Measurements from ENCODE around the gene TMED5. TPM values are rescaled to one million over a fixed set of nuclear protein-coding genes. Genes with fewer than 3 reads are reported as not detected.
"Not testable (repeated sequence)": the region's sequence is repeated elsewhere in the genome, so short reads cannot be mapped to it uniquely, and the experiment has no call there.

Gene TMED5
- total RNA-seq, 1 donor from 2014 or later: 46.5 TPM

DNA sequence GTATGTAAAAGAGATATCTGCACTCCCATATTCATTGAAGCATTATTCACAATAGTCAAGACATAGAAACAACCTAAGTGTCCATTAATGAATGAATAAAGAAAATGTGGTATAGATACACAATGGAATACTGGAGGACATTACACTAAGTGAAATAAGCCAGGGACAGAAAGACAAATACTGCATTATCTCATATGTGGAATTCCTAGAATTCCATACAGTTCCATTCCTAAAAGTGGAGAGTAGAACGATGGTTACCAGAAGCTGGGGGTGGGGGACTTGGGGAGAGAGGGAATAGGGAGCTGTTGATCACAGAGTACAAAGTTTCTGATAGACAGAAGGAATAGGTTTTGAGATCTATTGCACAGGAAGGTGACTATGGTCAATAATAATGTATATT lies 7.4 kb downstream of the TMED5 start:
- DNase-seq (ENCODE audit: low spot score): no peak

DNA sequence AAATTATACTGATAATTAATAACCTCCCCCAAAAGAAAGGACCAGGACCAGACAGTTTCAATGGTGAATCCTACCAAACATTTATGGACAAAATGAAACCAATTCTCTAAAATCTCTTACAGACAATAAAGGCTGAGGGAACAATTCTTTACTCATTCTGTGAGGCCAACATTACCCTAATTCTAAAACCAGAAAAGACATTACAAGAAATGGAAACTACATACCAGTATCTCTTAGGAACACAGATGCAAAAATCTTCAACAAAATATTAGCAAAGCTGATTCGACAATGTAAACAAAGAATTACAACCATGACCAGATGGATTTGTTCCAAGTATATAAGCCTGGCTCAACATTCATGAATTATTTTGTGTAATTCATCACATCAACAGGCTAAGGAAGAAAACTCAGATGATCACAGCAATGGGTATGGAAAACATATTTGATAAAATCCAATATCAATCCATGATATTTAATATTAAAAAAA lies 8.6 kb downstream of the TMED5 start:
- no peak for DNase-seq (ENCODE audit: low spot score)

DNA sequence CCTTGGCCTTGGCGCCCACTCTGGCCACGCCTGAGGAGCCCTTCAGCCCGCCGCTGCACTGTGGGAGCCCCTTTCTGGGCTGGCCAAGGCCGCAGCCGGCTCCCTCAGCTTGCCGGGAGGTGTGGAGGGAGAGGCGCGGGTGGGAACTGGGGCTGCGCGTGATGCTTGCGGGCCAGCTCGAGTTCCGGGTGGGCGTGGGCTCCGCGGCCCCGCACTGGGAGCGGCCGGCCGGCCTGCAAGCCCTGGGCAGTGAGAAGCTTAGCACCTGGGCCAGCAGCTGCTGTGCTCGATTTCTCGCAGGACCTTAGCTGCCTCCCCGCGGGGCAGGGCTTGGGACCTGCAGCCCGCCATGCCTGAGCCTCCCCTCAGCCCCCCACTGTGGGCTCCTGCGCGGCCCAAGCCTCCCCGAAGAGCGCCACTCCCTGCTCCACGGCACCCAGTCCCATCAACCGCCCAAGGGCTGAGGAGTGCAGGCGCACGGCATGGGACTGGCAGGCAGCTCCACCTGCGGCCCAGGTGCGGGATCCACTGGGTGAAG lies 10.0 kb downstream of the TMED5 start:
- not testable (repeated sequence) for DNase-seq (ENCODE audit: low spot score)

DNA sequence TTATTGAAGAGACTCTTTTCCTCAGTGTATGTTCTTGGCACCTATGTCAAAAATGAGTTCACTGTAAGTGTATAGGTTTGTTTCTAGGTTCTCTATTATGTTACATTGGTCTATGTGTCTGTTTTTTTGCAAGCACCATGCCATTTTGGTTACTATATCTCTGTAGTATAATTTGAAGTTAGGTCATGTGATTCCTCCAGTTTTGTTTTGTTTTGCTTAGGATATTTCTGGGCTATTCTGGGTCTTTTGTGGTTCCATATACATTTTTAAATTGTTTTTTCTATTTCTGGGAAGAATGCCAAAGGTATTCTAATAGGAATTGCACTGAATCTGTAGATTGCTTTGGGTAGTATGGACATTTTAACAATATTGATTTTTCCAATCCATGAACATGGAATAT lies 13.2 kb downstream of the TMED5 start:
- no peak for DNase-seq (ENCODE audit: low spot score)

DNA sequence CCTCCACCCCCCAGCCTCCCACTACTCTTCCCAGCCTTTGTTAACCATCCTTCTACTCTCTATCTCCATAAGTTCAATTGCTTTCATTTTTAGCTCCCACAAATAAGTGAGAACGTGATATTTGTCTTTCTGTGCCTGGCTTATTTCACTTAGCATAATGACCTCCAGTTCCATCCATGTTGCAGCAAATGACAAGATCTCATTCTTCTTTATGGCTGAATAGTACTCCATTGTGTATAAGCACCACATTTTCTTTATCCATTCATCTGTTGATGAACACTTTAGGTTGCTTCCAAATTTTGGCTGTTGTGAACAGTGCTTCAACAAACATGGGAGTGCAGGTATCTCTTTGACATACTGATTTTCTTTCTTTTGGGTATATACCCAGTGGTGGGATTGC lies 14.3 kb downstream of the TMED5 start:
- DNase-seq (ENCODE audit: low spot score): not testable (repeated sequence)

DNA sequence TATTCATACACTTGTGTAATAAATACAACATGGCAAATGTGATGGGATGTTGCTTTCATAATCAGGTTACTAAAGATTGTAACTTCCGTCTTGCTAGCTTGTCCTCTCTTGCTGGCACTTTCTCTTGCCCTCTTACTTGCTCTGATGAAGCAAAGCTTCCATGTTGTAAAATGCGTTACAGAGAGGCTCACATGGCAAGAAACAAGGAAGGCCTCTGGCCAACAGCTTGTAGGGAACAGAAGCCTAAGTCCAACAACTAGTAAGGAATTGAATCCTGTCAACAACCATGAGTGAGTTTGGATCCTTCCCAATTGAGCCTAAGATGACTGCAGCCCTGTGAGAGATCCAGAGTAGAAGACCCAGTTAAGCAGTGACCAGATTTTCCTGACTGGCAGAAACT lies 15.4 kb downstream of the TMED5 start:
- DNase-seq (ENCODE audit: low spot score): no peak

DNA sequence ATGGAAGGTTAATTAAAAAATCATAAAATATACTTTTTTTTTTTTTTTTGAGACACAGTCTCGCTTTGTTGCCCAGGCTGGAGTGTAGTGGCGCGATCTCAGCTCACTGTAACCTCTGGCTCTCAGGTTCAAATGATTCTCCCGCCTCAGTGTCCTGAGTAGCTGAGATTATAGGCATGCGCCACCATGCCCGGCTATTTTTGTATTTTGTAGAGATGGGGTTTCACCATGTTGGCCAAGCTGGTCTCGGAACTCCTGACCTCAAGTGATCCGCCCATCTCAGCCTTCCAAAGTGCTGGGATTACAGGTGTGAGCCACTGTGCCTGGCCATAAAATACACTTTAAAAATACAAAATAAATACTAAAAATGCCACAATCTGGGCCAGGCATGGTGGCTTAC lies 16.9 kb downstream of the TMED5 start:
- DNase-seq (ENCODE audit: low spot score): not testable (repeated sequence)

DNA sequence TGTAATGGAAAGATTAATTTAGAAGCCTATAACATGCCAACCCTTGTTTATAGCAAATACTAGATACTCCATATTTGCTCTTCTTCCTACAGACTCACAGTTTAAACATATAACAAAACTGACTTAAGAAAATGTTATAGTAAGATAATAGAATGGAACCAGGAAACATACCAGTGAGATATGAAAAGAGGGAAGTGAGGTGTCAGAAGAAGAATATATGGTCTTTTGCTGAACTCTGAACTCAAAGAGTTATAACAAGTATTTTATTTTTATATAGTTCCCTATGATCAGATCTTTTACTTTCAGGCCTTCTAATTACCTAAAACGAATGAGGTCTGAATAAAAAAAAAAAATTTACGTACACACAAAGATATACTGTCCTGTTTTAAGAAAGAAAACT lies 20.9 kb downstream of the TMED5 start:
- no peak for DNase-seq (ENCODE audit: low spot score)

DNA sequence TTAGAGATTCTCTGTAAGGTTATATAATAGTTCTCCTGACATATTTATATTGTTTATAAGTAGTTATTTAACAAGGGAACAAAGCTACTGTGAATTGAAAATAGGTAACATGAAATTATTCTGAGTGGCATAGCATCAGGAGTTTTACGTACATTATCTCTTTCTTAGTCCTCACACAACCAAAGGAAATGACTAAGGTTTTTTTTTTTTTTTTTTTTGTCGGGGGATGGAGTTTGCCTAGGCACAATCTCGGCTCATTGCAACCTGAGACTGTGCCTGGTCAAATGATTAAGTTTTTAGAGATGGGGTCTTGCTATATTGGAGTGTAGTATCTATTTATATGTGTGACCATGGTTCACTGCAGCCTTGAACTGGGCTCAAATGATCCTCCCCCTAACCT lies 24.9 kb downstream of the TMED5 start:
- no peak for DNase-seq (ENCODE audit: low spot score)

DNA sequence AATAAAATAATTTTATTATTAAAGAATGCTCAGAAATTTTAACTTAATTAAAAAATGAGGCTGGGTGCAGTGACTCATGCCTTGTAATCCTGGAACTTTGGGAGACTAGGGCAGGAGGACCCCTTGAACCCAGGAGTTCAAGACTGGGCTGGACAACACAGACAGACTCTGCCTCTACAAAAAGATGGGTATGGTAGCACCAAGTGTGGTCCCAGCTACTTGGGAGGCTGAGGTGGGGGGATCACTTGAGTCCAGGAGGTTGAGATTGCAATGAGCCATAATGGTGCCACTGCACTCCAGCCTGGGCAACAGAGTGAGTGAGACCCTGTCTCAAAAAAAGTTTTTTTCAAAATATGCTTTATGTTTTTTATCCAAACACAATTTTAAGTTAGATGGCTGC lies 25.3 kb downstream of the TMED5 start:
- no peak for DNase-seq (ENCODE audit: low spot score)

DNA sequence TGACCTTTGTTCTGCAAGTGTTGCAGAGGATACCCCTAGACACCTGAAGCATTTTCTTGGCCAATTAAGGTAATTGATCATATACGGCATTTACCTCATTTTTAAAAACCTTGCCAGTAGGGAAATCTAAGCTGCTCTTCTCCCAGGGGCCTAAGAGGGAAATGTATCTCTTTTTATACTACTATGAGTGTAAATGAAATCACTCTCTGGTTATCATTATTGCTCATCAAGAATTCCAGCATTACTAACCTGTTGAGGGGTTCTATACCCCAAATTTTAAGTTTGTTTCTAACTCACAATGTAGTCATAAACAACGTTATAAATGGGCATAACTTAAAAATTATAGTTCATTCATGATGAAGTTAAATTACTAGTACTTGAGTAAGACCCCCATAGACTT lies 27.4 kb downstream of the TMED5 start:
- no peak for DNase-seq (ENCODE audit: low spot score)

DNA sequence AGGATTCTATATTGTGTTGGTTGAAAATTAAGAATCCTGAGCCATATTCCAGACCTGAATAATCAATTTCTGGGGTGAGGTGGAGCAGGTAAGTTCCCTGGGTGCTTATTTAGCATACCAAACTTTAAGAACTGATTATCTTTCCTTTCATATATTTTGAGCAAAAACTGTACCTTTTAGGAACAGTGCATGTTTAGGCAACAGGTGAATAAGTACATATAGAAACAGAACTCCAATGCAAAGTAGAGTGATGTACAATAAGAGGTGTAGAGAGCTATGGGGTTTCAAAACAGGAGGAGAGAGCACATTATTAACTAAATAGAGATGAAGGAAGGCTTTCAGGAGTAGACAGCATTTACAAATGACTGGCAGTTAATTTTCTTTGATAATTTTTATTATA lies 28.7 kb downstream of the TMED5 start:
- DNase-seq (ENCODE audit: low spot score): no peak

DNA sequence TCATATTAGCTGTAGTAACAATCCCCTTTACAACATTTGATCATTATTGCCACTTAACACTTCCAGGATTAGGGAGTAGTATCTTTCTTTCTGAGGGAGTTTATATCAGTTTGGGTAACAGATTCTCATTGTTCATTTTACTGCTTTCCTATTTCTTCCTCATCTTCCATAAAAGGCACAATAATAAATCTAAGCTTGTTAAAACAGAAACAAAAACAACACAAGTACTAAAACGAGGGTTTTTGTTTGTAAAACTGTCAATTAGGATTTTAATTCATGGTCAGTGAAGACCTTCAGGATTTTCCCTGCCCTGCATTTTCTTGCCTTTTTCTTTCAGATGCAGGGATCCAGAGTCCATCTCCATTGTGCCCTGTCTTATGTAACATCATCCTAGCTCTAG lies 29.5 kb downstream of the TMED5 start:
- DNase-seq (ENCODE audit: low spot score): no peak

DNA sequence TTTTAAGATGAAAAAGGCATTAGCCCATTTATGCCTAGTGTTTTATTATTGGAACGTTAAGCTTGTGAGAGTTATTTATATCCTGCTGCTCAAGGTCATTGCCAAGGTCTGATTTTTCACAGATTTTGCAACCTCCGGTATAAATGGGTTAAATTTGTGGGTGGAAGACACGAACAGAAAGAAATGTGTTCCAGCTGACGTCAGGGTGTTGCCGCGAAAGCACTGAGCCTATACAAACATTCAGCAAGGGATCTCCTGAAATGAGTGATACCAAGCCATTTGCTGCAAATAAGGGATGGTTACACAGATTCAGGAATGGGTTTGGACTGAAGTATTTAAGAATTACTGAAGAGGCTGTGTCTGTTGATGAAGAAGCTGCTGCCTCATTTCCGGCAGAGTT lies 32.2 kb downstream of the TMED5 start:
- no peak for DNase-seq (ENCODE audit: low spot score)

DNA sequence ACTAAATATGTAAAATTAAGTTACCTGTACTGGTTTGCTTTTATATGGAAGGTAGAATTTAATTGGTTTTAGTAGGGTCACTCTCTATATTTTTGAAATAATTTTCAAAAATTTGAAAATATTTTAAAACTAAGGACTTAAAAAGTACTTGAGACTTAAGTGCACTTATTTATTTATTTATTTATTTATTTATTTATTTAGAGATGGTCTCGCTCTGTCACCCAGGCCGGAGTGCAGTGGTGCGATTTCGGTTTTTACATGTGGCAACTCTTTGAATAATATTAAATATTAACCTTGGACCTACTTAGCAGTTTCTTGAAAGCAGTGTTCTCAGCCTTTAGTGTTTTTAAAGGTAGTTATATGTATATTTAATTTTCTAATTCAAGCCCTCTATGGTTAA lies 36.4 kb downstream of the TMED5 start:
- DNase-seq (ENCODE audit: low spot score): no peak

DNA sequence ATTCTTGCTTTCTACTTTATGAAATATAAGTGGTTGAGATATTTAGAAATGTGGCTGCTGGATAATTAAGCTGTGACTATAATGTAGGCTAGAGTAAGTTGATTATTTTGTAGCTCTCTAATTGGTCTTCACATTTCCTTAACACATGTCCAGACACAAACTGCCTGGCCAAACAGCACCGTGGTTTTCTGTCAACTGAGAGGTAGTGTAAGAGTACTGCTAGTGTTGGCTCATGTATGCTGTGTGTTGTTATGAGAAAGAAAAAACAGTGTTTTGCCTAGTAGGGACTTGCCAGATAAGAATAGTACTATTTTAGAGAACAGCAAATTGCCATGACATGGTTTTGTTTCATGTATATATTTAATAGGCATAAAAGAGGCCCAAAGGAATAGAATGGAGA lies 37.1 kb downstream of the TMED5 start:
- no peak for DNase-seq (ENCODE audit: low spot score)

DNA sequence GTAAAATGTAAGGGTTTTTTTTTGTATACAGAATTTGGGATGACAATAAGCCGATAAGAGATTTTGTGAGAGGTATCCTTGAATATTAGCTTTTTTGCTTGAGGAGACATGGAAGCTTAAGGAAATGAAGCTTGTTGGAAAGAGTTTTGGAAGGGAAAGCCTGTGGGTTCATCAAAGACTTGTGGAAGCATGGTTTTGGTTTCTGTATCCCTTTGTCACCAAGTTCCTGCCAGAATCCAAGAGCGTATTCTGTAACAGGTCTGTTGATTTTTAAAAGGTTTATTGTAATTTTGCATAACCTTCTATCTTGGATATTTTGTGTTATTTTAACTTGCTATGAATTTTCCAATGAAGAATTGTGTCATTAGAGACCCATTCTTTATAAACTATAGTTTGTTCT lies 38.1 kb downstream of the TMED5 start:
- no peak for DNase-seq (ENCODE audit: low spot score)

DNA sequence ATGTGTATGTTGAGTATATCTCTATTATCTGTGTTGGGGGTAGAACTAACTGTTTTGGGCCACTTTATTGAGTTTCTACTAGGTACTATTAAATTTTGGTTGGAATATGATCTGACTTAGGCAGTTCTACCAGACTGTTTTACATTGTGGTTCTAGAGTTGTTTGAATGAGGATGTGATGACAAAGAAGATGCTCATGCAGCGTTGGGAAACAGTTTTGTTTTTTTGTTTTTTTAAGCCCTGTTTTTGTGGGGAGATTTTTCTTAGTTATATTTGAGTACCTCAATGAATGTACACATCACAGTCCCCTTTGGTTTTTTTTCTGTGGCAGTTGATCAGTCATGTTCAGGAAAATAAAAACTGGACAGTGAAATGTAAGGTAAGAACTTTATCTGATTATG lies 40.1 kb downstream of the TMED5 start:
- DNase-seq (ENCODE audit: low spot score): no peak

DNA sequence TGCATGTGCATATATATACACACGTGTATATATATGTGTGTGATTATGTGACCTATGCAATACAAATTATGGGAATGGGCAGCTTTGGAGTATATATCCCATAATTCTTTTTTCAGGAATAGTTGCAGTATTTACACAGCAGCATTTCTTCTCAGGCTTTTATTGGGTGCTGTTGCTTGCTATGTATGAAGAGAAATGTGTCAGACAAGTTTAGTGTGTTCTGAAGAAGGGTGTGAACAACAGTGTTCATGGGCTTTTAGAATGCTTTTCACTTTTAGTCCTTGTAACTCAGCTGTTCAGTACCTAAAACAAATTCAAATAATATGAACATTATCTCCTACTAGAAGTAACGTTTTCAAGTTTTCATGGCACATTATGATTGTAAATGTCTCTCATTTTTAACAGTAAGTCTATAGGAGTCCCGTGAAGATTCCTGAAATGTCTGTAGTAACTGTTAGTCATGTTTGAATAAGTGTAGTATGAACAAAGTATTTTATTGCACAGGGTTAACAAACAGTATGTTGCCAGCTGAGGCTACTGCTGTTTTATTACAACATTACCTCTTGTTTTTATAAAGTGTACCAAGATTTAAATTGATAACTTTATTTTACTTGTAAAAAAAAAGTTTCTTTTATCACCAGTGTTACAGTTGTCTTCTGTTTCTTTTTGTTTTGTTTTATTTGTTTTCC lies 42.5 kb downstream of the TMED5 start:
- no peak for DNase-seq (ENCODE audit: low spot score)

DNA sequence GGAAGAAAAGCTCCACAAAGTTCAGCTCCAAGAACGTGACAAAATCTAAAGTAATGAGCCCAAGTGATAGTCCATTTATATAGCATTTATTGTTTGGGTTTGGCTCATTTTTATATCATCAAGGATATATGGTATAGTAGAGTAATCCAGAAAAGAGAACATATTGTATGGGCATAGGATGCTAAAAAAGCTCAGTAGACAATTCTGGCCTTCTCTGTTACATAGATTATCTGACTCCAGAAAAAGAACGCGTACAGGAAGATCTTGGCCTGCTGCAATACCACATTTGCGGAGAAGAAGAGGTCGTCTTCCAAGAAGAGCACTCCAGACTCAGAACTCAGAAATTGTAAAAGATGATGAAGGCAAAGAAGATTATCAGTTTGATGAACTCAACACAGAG lies 43.8 kb downstream of the TMED5 start:
- DNase-seq (ENCODE audit: low spot score): no peak

DNA sequence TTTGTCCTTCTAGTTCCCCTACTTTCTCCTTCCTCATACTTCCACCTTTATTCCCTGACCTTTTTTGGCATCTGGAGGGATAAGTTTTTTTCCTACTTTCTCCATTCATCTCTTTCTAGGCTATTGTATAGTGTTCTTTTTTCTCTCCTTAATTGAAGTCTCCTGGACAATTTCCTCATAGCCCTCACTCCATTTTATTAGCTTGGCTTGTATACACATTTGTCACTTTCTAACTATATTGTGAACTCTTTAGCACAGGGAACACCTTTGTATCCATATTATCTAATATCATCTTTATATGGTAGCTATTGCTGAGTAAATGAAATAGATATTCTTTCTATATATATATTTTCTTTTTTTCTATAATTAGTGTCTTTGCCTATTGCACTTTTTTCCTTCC lies 47.6 kb downstream of the TMED5 start:
- no peak for DNase-seq (ENCODE audit: low spot score)

DNA sequence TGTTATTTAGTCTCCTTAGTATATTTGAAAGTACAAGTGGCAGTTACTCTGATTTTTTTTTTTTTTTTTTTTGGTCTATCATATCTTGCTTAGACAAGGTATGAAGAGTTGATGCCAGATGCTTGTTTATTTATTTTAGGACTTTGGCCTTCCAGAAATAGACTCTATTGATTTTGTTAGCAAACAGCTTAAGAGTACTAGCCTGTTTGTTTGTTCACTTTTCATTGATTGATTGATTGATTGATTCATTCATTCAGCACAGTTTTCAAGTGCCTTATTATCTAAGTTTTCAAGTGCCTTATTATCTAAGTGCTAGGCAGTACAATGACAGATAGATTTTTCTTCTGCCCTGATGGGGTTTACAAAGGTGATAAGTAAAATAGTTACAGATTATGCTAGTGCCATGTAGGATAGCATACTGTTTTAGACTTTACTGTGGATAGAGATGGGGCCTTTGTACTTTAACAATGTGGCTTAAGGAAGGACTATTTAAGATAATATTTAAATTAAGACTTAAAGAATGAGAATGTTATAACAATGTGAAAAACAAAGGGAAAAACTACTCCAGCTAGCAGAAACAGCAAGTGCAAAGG lies 50.6 kb downstream of the TMED5 start:
- no peak for DNase-seq (ENCODE audit: low spot score)

DNA sequence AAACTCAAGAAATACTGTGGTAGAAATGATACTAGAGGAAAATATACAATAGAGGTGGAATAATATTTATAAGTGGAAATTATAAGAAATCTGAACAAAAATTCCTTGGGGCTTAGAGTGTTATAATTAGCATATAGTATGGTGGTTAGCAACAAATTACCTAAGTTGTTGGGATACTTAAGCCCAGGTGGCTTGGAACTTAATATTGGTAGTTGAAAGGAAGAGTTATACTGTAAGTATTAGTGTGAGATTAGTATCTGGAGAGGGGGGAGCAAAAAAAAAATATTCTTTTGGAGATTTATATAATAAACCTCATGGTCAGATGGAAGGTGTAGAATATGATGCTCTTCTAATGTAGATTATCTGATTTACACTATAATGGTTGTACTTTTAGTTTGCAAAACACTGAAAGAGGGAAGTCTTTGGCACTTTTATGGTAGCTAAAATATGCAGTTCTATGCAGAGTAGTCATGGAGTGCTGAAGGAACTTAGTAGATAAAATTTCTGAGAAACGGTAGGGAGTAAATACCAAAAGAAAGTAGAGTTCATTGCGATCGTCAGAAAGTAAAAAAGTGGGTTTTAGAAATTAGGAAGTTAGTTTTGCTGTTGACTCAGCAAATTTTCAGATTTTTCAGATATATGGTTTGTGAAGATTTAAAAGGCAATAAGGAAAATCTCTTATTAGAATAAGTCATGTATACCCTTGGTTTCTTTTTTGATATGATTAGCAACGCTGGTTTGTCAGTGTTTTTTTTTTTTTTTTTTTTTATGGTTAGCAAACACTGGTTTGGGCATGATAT lies 55.5 kb downstream of the TMED5 start:
- no peak for DNase-seq (ENCODE audit: low spot score)
